ENCODE data around the gene HOXD11.

- TF ChIP-seq CTCF (IDR thresholded peaks at IDR 0.05 in 4 of 5, conservative IDR thresholded peaks at IDR 0.05 in 1 of 5), result no peak
- no peak for TF ChIP-seq POLR2A (IDR thresholded peaks at IDR 0.05)
Measured at GRCh38 chr2:176085120-176085788, 21.8 kb upstream of the HOXD11 start.

Measured in gastrocnemius medialis (tissue), 4 donors.